HepG2 (cell line): ENCODE measurements around the gene DICER1. TPM values are rescaled to one million over a fixed set of nuclear protein-coding genes. Genes with fewer than 3 reads are reported as not detected.

Source experiments
- AGO2 ChIP-seq: fragments of 200-400 bp; formaldehyde crosslinking; optimal IDR thresholded peaks from 2 replicates; pipeline ENCODE3; 2017; ENCODE audit warnings: mild to moderate bottlenecking, low read depth, low read length, moderate library complexity
- CCDC6 ChIP-seq: sonication (generic); formaldehyde crosslinking; IDR thresholded peaks from 2 replicates; pipeline ENCODE4 v1.8.1; 2022; ENCODE audit warnings: mild to moderate bottlenecking, missing genetic modification reagents, moderate library complexity
- ELF1 ChIP-seq: sonication (generic); formaldehyde crosslinking; IDR thresholded peaks from 2 replicates; pipeline ENCODE4 v1.4.0; 2020; ENCODE audit warnings: missing genetic modification reagents
- HDAC1 ChIP-seq: sonication (generic); formaldehyde crosslinking; IDR thresholded peaks from 2 replicates; pipeline ENCODE4 v1.5.1; 2020; ENCODE audit warnings: mild to moderate bottlenecking, missing genetic modification reagents
- HIVEP1 ChIP-seq: sonication (generic); formaldehyde crosslinking; IDR thresholded peaks from 2 replicates; pipeline ENCODE4 v1.4.0; 2020; ENCODE audit warnings: mild to moderate bottlenecking, missing genetic modification reagents
- HNRNPL ChIP-seq: fragments of 200-400 bp; formaldehyde crosslinking; IDR thresholded peaks from 2 replicates; pipeline ENCODE4 v1.6.1; 2017; ENCODE audit warnings: mild to moderate bottlenecking, low read depth, low read length
- ISX ChIP-seq: sonication (generic); formaldehyde crosslinking; conservative IDR thresholded peaks from 2 replicates; pipeline ENCODE4 v1.5.0; 2020; ENCODE audit warnings: missing genetic modification reagents
- KDM2A ChIP-seq: sonication (generic); formaldehyde crosslinking; IDR thresholded peaks from 2 replicates; pipeline ENCODE4 v1.4.0; 2020; ENCODE audit warnings: low read depth, missing genetic modification reagents, borderline replicate concordance
- KDM5B ChIP-seq: sonication (generic); formaldehyde crosslinking; IDR thresholded peaks from 2 replicates; pipeline ENCODE4 v1.4.0; 2020; ENCODE audit warnings: missing genetic modification reagents, mild to moderate bottlenecking, borderline replicate concordance
- KMT2B ChIP-seq: IDR thresholded peaks from 2 replicates; pipeline ENCODE4 v1.6.1; 2016; ENCODE audit warnings: missing genetic modification reagents, missing compliant biosample characterization
- NONO ChIP-seq, 2 experiments: fragments of 450-650 bp in 1 of 2; sonication (generic) in 1 of 2; formaldehyde crosslinking in 1 of 2; IDR thresholded peaks in 1 of 2; conservative IDR thresholded peaks in 1 of 2; 2 replicates each; pipeline versions ENCODE4 v1.6.1 to v1.8.0; 2017 to 2022; ENCODE audit warnings: mild to moderate bottlenecking in 1 of 2, missing genetic modification reagents in 1 of 2, moderate library complexity in 1 of 2
- SAP130 ChIP-seq: IDR thresholded peaks from 2 replicates; pipeline ENCODE4 v1.6.1; 2016; ENCODE audit warnings: low read depth
- SRSF9 ChIP-seq: fragments of 200-400 bp; formaldehyde crosslinking; IDR thresholded peaks from 2 replicates; pipeline ENCODE4 v1.6.1; 2018; ENCODE audit warnings: borderline replicate concordance, mild to moderate bottlenecking, low read depth, low read length; ENCODE audit not compliant: insufficient read depth, poor library complexity, severe bottlenecking
- THRA ChIP-seq: sonication (generic); formaldehyde crosslinking; IDR thresholded peaks from 2 replicates; pipeline ENCODE4 v1.4.0; 2020; ENCODE audit warnings: missing genetic modification reagents, borderline replicate concordance
- ZC3H13 ChIP-seq: sonication (generic); formaldehyde crosslinking; IDR thresholded peaks from 2 replicates; pipeline ENCODE4 v1.8.1; 2023; ENCODE audit warnings: mild to moderate bottlenecking, missing genetic modification reagents, moderate library complexity
- ZKSCAN1 ChIP-seq: fragments of 150-350 bp; IDR thresholded peaks from 2 replicates; pipeline ENCODE4 v1.6.1; 2014; ENCODE audit warnings: low read length
- ZNF180 ChIP-seq: sonication (generic); formaldehyde crosslinking; IDR thresholded peaks from 2 replicates; pipeline ENCODE4 v1.4.0; 2020; ENCODE audit warnings: low read depth, missing genetic modification reagents, borderline replicate concordance
- ZNF24 ChIP-seq: fragments of 450-650 bp; IDR thresholded peaks from 2 replicates; pipeline ENCODE4 v1.6.1; 2017; ENCODE audit warnings: antibody characterized with exemption, mild to moderate bottlenecking
- ZNF263 ChIP-seq: sonication (generic); formaldehyde crosslinking; IDR thresholded peaks from 2 replicates; pipeline ENCODE4 v1.4.0; 2020; ENCODE audit warnings: missing genetic modification reagents
- ZNF274 ChIP-seq: sonication (generic); formaldehyde crosslinking; IDR thresholded peaks from 2 replicates; pipeline ENCODE4 v1.5.1; 2020; ENCODE audit warnings: mild to moderate bottlenecking, missing genetic modification reagents
- ZNF343 ChIP-seq: sonication (generic); formaldehyde crosslinking; IDR thresholded peaks from 2 replicates; pipeline ENCODE4 v1.4.0; 2020; ENCODE audit warnings: mild to moderate bottlenecking, missing genetic modification reagents
- ZNF414 ChIP-seq: sonication (generic); formaldehyde crosslinking; IDR thresholded peaks from 2 replicates; pipeline ENCODE4 v1.5.0; 2020; ENCODE audit warnings: missing genetic modification reagents
- ZNF557 ChIP-seq: sonication (generic); formaldehyde crosslinking; IDR thresholded peaks from 2 replicates; pipeline ENCODE4 v1.4.0; 2020; ENCODE audit warnings: missing genetic modification reagents
- ZNF563 ChIP-seq: sonication (generic); formaldehyde crosslinking; IDR thresholded peaks from 2 replicates; pipeline ENCODE4 v1.8.0; 2022; ENCODE audit warnings: mild to moderate bottlenecking, moderate library complexity, missing genetic modification reagents
- ZNF713 ChIP-seq: sonication (generic); formaldehyde crosslinking; IDR thresholded peaks from 2 replicates; pipeline ENCODE4 v1.4.0; 2020; ENCODE audit warnings: mild to moderate bottlenecking, missing genetic modification reagents
- ZNF747 ChIP-seq: sonication (generic); formaldehyde crosslinking; IDR thresholded peaks from 2 replicates; pipeline ENCODE4 v1.8.1; 2023; ENCODE audit warnings: missing genetic modification reagents, mild to moderate bottlenecking, borderline replicate concordance
- polyA plus RNA-seq, 8 experiments: library from polyadenylated mRNA; depleted of rRNA in 3 of 8; stranded (reverse) in 7 of 8; unstranded in 1 of 8; fragments of >200 nt; fragmentation: Illumina TruSeq in 4 of 8; extraction: Trizol in 4 of 8; gene quantifications; 2 replicates each; pipeline versions ENCODE4 v1.2.1 to v1.2.3, GENCODE V29; 2011 to 2016; ENCODE audit warnings: low read depth in 4 of 8, missing spikeins in 1 of 8, mixed read lengths in 1 of 8; ENCODE audit not compliant: insufficient read depth in 1 of 8
- total RNA-seq, 5 experiments: library from RNA; depleted of rRNA; stranded (reverse); fragments of >200 nt; fragmentation: Illumina TruSeq; extraction: Trizol; gene quantifications; 2 replicates each; pipeline ENCODE4 v1.2.3, GENCODE V29; 2016; ENCODE audit warnings: low read depth in 1 of 5
- TF ChIP-seq, protein P1 (sequence below): sonication (generic); formaldehyde crosslinking; IDR thresholded peaks from 2 replicates; pipeline ENCODE4 v1.8.1; 2022; ENCODE audit warnings: mild to moderate bottlenecking, missing genetic modification reagents

The DICER1 gene
- total and polyA plus RNA-seq, 2 of the 13 experiments (the other 11 are each of a cell fraction or from before 2014, with no cell fraction given): 31.8 to 61.9 TPM

GRCh38 chr14:95156161-95157047 lies 925 bp downstream of the DICER1 start (continued):
- TF ChIP-seq ZNF414: peak; percentile 62; the same call in 1 of the 2 replicates
- TF ChIP-seq ZNF747 (CRISPR knock-in tag): 0 out of 2 replicates have a peak, but pooled peaks have one; percentile 42
- peak; percentile 24; the same call in 1 of the 2 replicates for TF ChIP-seq KDM5B (CRISPR knock-in tag)
- peak; percentile 15; the same call in 1 of the 2 replicates for TF ChIP-seq ELF1 (CRISPR knock-in tag)
- no peak for TF ChIP-seq ZKSCAN1
- TF ChIP-seq SAP130 (CRISPR knock-in tag): 0 out of 2 replicates have a peak, but pooled peaks have one; percentile 19
- no peak for TF ChIP-seq NONO (IDR thresholded peaks at IDR 0.05)
- TF ChIP-seq NONO (CRISPR knock-in tag; conservative IDR thresholded peaks at IDR 0.05): 0 out of 2 replicates have a peak, but pooled peaks have one; percentile 14
- no peak for TF ChIP-seq ZNF557 (CRISPR knock-in tag)
- 0 out of 2 replicates have a peak, but pooled peaks have one; percentile 10 for TF ChIP-seq THRA (CRISPR knock-in tag)
- TF ChIP-seq HIVEP1 (CRISPR knock-in tag): 0 out of 2 replicates have a peak, but pooled peaks have one; percentile 45
- TF ChIP-seq ISX (CRISPR knock-in tag): no peak
- TF ChIP-seq CCDC6 (CRISPR knock-in tag): 0 out of 2 replicates have a peak, but pooled peaks have one; percentile 50
- TF ChIP-seq KDM2A (CRISPR knock-in tag): peak; percentile 53; the same call in 1 of the 2 replicates
- 0 out of 2 replicates have a peak, but pooled peaks have one; percentile 3 for TF ChIP-seq HDAC1 (CRISPR knock-in tag)
- TF ChIP-seq, protein P1, sequence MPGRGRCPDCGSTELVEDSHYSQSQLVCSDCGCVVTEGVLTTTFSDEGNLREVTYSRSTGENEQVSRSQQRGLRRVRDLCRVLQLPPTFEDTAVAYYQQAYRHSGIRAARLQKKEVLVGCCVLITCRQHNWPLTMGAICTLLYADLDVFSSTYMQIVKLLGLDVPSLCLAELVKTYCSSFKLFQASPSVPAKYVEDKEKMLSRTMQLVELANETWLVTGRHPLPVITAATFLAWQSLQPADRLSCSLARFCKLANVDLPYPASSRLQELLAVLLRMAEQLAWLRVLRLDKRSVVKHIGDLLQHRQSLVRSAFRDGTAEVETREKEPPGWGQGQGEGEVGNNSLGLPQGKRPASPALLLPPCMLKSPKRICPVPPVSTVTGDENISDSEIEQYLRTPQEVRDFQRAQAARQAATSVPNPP (CRISPR knock-in tag): no peak
- TF ChIP-seq ZNF713 (CRISPR knock-in tag): no peak
- peak; percentile 42; the same call in 1 of the 2 replicates for TF ChIP-seq ZNF563 (CRISPR knock-in tag)
- TF ChIP-seq ZNF263: peak; percentile 11; the same call in 1 of the 2 replicates
- TF ChIP-seq ZC3H13: 0 out of 2 replicates have a peak, but pooled peaks have one; percentile 30
- peak; percentile 63 for TF ChIP-seq KMT2B (CRISPR knock-in tag)
- no peak for TF ChIP-seq HNRNPL
- peak; percentile 36 for TF ChIP-seq AGO2
- TF ChIP-seq ZNF24: no peak
- peak; percentile 6; the same call in 1 of the 2 replicates for TF ChIP-seq ZNF274
- TF ChIP-seq ZNF180 (CRISPR knock-in tag): no peak
- TF ChIP-seq SRSF9: no peak
- 0 out of 2 replicates have a peak, but pooled peaks have one; percentile 29 for TF ChIP-seq ZNF343 (CRISPR knock-in tag)
